OCI-LY1 (cell line): ENCODE data around the gene SDCCAG8.

Experiments used
- EZH2 ChIP-seq: fragments of 200-600 bp; sonication (generic), shearing (Covaris generic); IDR thresholded peaks from 2 replicates; pipeline ENCODE4 v1.8.0; 2017; ENCODE audit warnings: borderline replicate concordance, mixed run types, mild to moderate bottlenecking, antibody characterized with exemption, low read length, moderate library complexity, mixed read lengths
- TF ChIP-seq, protein P1 (sequence below): fragments of 200-600 bp; sonication (generic), shearing (Covaris generic); IDR thresholded peaks from 2 replicates; pipeline ENCODE4 v1.5.1; 2017; ENCODE audit warnings: mild to moderate bottlenecking, antibody characterized with exemption, low read length, moderate library complexity, mixed read lengths

- TF ChIP-seq, protein P1, sequence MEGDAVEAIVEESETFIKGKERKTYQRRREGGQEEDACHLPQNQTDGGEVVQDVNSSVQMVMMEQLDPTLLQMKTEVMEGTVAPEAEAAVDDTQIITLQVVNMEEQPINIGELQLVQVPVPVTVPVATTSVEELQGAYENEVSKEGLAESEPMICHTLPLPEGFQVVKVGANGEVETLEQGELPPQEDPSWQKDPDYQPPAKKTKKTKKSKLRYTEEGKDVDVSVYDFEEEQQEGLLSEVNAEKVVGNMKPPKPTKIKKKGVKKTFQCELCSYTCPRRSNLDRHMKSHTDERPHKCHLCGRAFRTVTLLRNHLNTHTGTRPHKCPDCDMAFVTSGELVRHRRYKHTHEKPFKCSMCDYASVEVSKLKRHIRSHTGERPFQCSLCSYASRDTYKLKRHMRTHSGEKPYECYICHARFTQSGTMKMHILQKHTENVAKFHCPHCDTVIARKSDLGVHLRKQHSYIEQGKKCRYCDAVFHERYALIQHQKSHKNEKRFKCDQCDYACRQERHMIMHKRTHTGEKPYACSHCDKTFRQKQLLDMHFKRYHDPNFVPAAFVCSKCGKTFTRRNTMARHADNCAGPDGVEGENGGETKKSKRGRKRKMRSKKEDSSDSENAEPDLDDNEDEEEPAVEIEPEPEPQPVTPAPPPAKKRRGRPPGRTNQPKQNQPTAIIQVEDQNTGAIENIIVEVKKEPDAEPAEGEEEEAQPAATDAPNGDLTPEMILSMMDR: no peak; the same call in 1 of the 2 replicates
- TF ChIP-seq EZH2: no peak
Measured at GRCh38 chr1:243542739-243543415, 287.0 kb downstream of the SDCCAG8 start.
